SIG-M5 treated with dmso at 0.1 percent for 504 hours (cell line): Measurements from ENCODE around the gene AKT2.

Experiments
- DNase-seq: peaks from one replicate; lab custom pipeline; 2025; ENCODE audit not compliant: unreplicated experiment; lab: John Stamatoyannopoulos, UW

The AKT2 gene

GRCh38 chr19:40254714-40255418 is 30.3 kb downstream of the AKT2 start:
- DNase-seq: no peak

GRCh38 chr19:40253611-40254092 is 31.5 kb downstream of the AKT2 start:
- no peak for DNase-seq

GRCh38 chr19:40252395-40252794 is 32.8 kb downstream of the AKT2 start:
- no peak for DNase-seq

- no peak for DNase-seq
Measured at GRCh38 chr19:40251991-40252390, 33.2 kb downstream of the AKT2 start.

GRCh38 chr19:40251244-40251643 is 33.9 kb downstream of the AKT2 start:
- DNase-seq: no peak

GRCh38 chr19:40249781-40250180 is 35.4 kb downstream of the AKT2 start:
- no peak for DNase-seq

GRCh38 chr19:40249201-40249600 is 35.9 kb downstream of the AKT2 start:
- DNase-seq: no peak

GRCh38 chr19:40247735-40248262 is 37.3 kb downstream of the AKT2 start:
- no peak for DNase-seq

GRCh38 chr19:40247178-40247577 is 38.0 kb downstream of the AKT2 start:
- DNase-seq: no peak

- DNase-seq: no peak
Measured at GRCh38 chr19:40246292-40247073, 38.7 kb downstream of the AKT2 start.

GRCh38 chr19:40245506-40246128 is 39.5 kb downstream of the AKT2 start:
- DNase-seq: no peak

- no peak for DNase-seq
Measured at GRCh38 chr19:40244579-40245317, 40.4 kb downstream of the AKT2 start.

GRCh38 chr19:40243181-40243580 is 42.0 kb downstream of the AKT2 start:
- no peak for DNase-seq

- no peak for DNase-seq
Measured at GRCh38 chr19:40242480-40242879, 42.7 kb downstream of the AKT2 start.

- no peak for DNase-seq
Measured at GRCh38 chr19:40241809-40242384, 43.2 kb downstream of the AKT2 start.

GRCh38 chr19:40241125-40241808 is 43.9 kb downstream of the AKT2 start:
- no peak for DNase-seq

GRCh38 chr19:40240332-40240731 is 44.8 kb downstream of the AKT2 start:
- no peak for DNase-seq

GRCh38 chr19:40239415-40240226 is 45.5 kb downstream of the AKT2 start:
- DNase-seq: no peak

- no peak for DNase-seq
Measured at GRCh38 chr19:40238775-40239174, 46.4 kb downstream of the AKT2 start.
